Measurements from ENCODE around the gene TPRG1L.

TPRG1L gene

GRCh38 chr1:3636080-3636479, 11.3 kb downstream of the TPRG1L start:
- DNase-seq, result no peak
- in situ Hi-C loops (cut with HindIII; ENCODE audit: low pct_ligation_motif_present, low pct_unique_long_range_greater_than_20kb, low sequenced_read_pairs), result loop anchor here (25.0 kb wide), 1 partner anchor 99 kb away; no protein-coding TSS in a partner anchor

GRCh38 chr1:3636531-3636930, 11.7 kb downstream of the TPRG1L start:
- no peak for DNase-seq
- in situ Hi-C loops (cut with HindIII; ENCODE audit: low pct_ligation_motif_present, low pct_unique_long_range_greater_than_20kb, low sequenced_read_pairs), result loop anchor here (25.0 kb wide), 1 partner anchor 99 kb away; no protein-coding TSS in a partner anchor

GRCh38 chr1:3638027-3638426, 13.2 kb downstream of the TPRG1L start:
- in situ Hi-C loops (cut with HindIII; ENCODE audit: low pct_ligation_motif_present, low pct_unique_long_range_greater_than_20kb, low sequenced_read_pairs), result loop anchor here (25.0 kb wide), 1 partner anchor 101 kb away; no protein-coding TSS in a partner anchor
- no peak for DNase-seq

- DNase-seq, result no peak
- in situ Hi-C loops (cut with HindIII; ENCODE audit: low pct_ligation_motif_present, low pct_unique_long_range_greater_than_20kb, low sequenced_read_pairs), result loop anchor here (25.0 kb wide), 1 partner anchor 101 kb away; no protein-coding TSS in a partner anchor
Measured at GRCh38 chr1:3638676-3639075, 13.9 kb downstream of the TPRG1L start.

GRCh38 chr1:3639397-3639911, 14.6 kb downstream of the TPRG1L start:
- in situ Hi-C loops (cut with HindIII; ENCODE audit: low pct_ligation_motif_present, low pct_unique_long_range_greater_than_20kb, low sequenced_read_pairs), result loop anchor here (25.0 kb wide), 1 partner anchor 102 kb away; no protein-coding TSS in a partner anchor

GRCh38 chr1:3640121-3640837, 15.5 kb downstream of the TPRG1L start:
- DNase-seq, result no peak
- in situ Hi-C loops (cut with HindIII; ENCODE audit: low pct_ligation_motif_present, low pct_unique_long_range_greater_than_20kb, low sequenced_read_pairs), result loop anchor here (25.0 kb wide), 1 partner anchor 103 kb away; no protein-coding TSS in a partner anchor

More at GRCh38 chr1:3639397-3639911, 14.6 kb downstream of the TPRG1L start:
- DNase-seq, result no peak

GRCh38 chr1:3641046-3641760, 16.4 kb downstream of the TPRG1L start:
- in situ Hi-C loops (cut with HindIII; ENCODE audit: low pct_ligation_motif_present, low pct_unique_long_range_greater_than_20kb, low sequenced_read_pairs), result loop anchor here (25.0 kb wide), 1 partner anchor 104 kb away; no protein-coding TSS in a partner anchor
- no peak for DNase-seq

- in situ Hi-C loops (cut with HindIII; ENCODE audit: low pct_ligation_motif_present, low pct_unique_long_range_greater_than_20kb, low sequenced_read_pairs), result loop anchor here (25.0 kb wide), 1 partner anchor 105 kb away; no protein-coding TSS in a partner anchor
- DNase-seq, result no peak
Measured at GRCh38 chr1:3641816-3642215, 17.0 kb downstream of the TPRG1L start.

- no peak for DNase-seq
- in situ Hi-C loops (cut with HindIII; ENCODE audit: low pct_ligation_motif_present, low pct_unique_long_range_greater_than_20kb, low sequenced_read_pairs), result loop anchor here (25.0 kb wide), 1 partner anchor 106 kb away; no protein-coding TSS in a partner anchor
Measured at GRCh38 chr1:3642919-3643675, 18.3 kb downstream of the TPRG1L start.

GRCh38 chr1:3644273-3644672, 19.5 kb downstream of the TPRG1L start:
- in situ Hi-C loops (cut with HindIII; ENCODE audit: low pct_ligation_motif_present, low pct_unique_long_range_greater_than_20kb, low sequenced_read_pairs), result loop anchor here (25.0 kb wide), 1 partner anchor 107 kb away; no protein-coding TSS in a partner anchor
- DNase-seq, result no peak

GRCh38 chr1:3645247-3645646, 20.4 kb downstream of the TPRG1L start:
- in situ Hi-C loops (cut with HindIII; ENCODE audit: low pct_ligation_motif_present, low pct_unique_long_range_greater_than_20kb, low sequenced_read_pairs), result loop anchor here (25.0 kb wide), 1 partner anchor 108 kb away; no protein-coding TSS in a partner anchor
- no peak for DNase-seq

- in situ Hi-C loops (cut with HindIII; ENCODE audit: low pct_ligation_motif_present, low pct_unique_long_range_greater_than_20kb, low sequenced_read_pairs), result loop anchor here (25.0 kb wide), 1 partner anchor 109 kb away; no protein-coding TSS in a partner anchor
- no peak for DNase-seq
Measured at GRCh38 chr1:3645666-3646355, 21.0 kb downstream of the TPRG1L start.

- in situ Hi-C loops (cut with HindIII; ENCODE audit: low pct_ligation_motif_present, low pct_unique_long_range_greater_than_20kb, low sequenced_read_pairs), result loop anchor here (25.0 kb wide), 1 partner anchor 109 kb away; no protein-coding TSS in a partner anchor
- DNase-seq, result no peak
Measured at GRCh38 chr1:3646596-3646995, 21.8 kb downstream of the TPRG1L start.

- peak; percentile 89 for DNase-seq
- in situ Hi-C loops (cut with HindIII; ENCODE audit: low pct_ligation_motif_present, low pct_unique_long_range_greater_than_20kb, low sequenced_read_pairs), result loop anchor here (25.0 kb wide), 1 partner anchor 112 kb away; no protein-coding TSS in a partner anchor
Measured at GRCh38 chr1:3649342-3650247, 24.8 kb downstream of the TPRG1L start, which contains the start of gene WRAP73. WRAP73 (minus strand) TSS chr1:3650103; CDS start chr1:3649999, 104 bp downstream.

- in situ Hi-C loops (cut with HindIII; ENCODE audit: low pct_ligation_motif_present, low pct_unique_long_range_greater_than_20kb, low sequenced_read_pairs), result no loop called here
Measured at GRCh38 chr1:3650248-3651025, 25.6 kb downstream of the TPRG1L start.

More at GRCh38 chr1:3650248-3651025, 25.6 kb downstream of the TPRG1L start:
- DNase-seq, result no peak
